Spinal cord (tissue), 10 donors: ENCODE measurements around the gene PASK. TPM values are rescaled to one million over a fixed set of nuclear protein-coding genes. Genes with fewer than 3 reads are reported as not detected.
"Not testable (repeated sequence)": the region's sequence is repeated elsewhere in the genome, so short reads cannot be mapped to it uniquely, and the experiment has no call there.

Experiments used
- DNase-seq, 6 donors: peaks; one replicate each; pipeline versions ENCODE4 v3.0.0 to v3.0.0-alpha.2; 2013 to 2015; ENCODE audit warnings: low spot score in 6 of 6, low read depth in 4 of 6
- H3K27ac ChIP-seq: one replicate; pipeline ENCODE4 v1.5.1; 2013; ENCODE audit warnings: low read depth, low read length, control low read depth
- H3K27me3 ChIP-seq: one replicate; pipeline ENCODE4 v1.6.1; 2013; ENCODE audit warnings: low read length; ENCODE audit not compliant: control insufficient read depth, insufficient read depth
- H3K36me3 ChIP-seq: one replicate; pipeline ENCODE4 v1.6.1; 2013; ENCODE audit warnings: low read length; ENCODE audit not compliant: control insufficient read depth, insufficient read depth
- H3K4me1 ChIP-seq: one replicate; pipeline ENCODE4 v1.6.1; 2013; ENCODE audit warnings: low read length; ENCODE audit not compliant: control insufficient read depth, insufficient read depth
- H3K4me3 ChIP-seq: one replicate; pipeline ENCODE4 v1.5.1; 2013; ENCODE audit warnings: low read depth, low read length, control low read depth
- H3K9me3 ChIP-seq: one replicate; pipeline ENCODE4 v1.6.1; 2013; ENCODE audit warnings: low read length; ENCODE audit not compliant: control insufficient read depth, insufficient read depth
- whole genome bisulfite sequencing: methylation state at CpG from one replicate; pipeline ENCODE4 v1.1.5; 2013; ENCODE audit warnings: missing lambda C conversion rate; ENCODE audit not compliant: insufficient coverage; 5-methylcytosine and 5-hydroxymethylcytosine counted together
- long read RNA-seq, 4 donors: transcript quantifications; one replicate each; lab custom pipeline, GENCODE V29; 2026
- polyA plus RNA-seq, 2 donors: library from polyadenylated mRNA; unstranded; fragments of 120-200 nt; gene quantifications; one replicate each; pipeline ENCODE4 v1.2.1, GENCODE V29; 2013; ENCODE audit not compliant: insufficient read length in 2 of 2
- total RNA-seq, 2 donors: library from RNA; depleted of rRNA in 1 of 2; stranded (reverse); fragments of 120-200 nt in 1 of 2; fragments of >200 nt in 1 of 2; gene quantifications; one replicate each; pipeline versions ENCODE4 v1.2.3 to v1.2.4, GENCODE V29; 2013 to 2014
- donor health status: healthy.

Gene PASK
- total RNA-seq (1 to 10 TPM; 8.6 to 9.0 TPM), polyA plus RNA-seq (10 to 100 TPM; 20.1 to 25.3 TPM)
- long read RNA-seq, donor 1, full-length matches to known transcripts = 2 of 2 reads
- long read RNA-seq, donor 1, partial matches to known transcripts = 0 of 2 reads
- long read RNA-seq, donor 1, other reads (novel, unspliced or antisense) = 0 of 2 reads
- long read RNA-seq, donor 2, full-length matches to known transcripts = 2 of 45 reads
- long read RNA-seq, donor 2, partial matches to known transcripts = 36 of 45 reads
- long read RNA-seq, donor 2, other reads (novel, unspliced or antisense) = 7 of 45 reads
- long read RNA-seq, donor 3, full-length matches to known transcripts = 1 of 23 reads
- long read RNA-seq, donor 3, partial matches to known transcripts = 6 of 23 reads
- long read RNA-seq, donor 3, other reads (novel, unspliced or antisense) = 16 of 23 reads
- long read RNA-seq, donor 4 = 0 reads

GRCh38 chr2:241148891-241149674 is at the start of gene PASK:
Gene PASK, minus strand, starts transcription at chr2:241149472. Its CDS starts 6,440 bp downstream, at chr2:241143032.
- H3K4me3 ChIP-seq = peak within 1 kb of the TSS; percentile 72
- H3K36me3 ChIP-seq = peaks cover 13% of the 10 kb centered on the region
- DNase-seq = peak; percentile 74 to 98 (median 90)
- no peaks in the 10 kb centered on the region for H3K27me3 ChIP-seq
- peaks cover 17% of the 10 kb centered on the region for H3K4me1 ChIP-seq
- WGBS = under 1% methylated on average over 88 of the region's 88 CpGs
- no peaks in the 10 kb centered on the region for H3K9me3 ChIP-seq
- H3K27ac ChIP-seq = peak within 1 kb of the TSS; percentile 33

- Histone ChIP-seq H3K27me3 (no peaks in the 10 kb centered on the region), H3K36me3 (no peaks in the 10 kb centered on the region), H3K4me3 (no peak overlapping the region), H3K9me3 (no peaks in the 10 kb centered on the region), H3K4me1 (peaks cover 3% of the 10 kb centered on the region), H3K27ac (no peak overlapping the region)
- no peak for DNase-seq
- WGBS = 78% methylated on average over 25 of the region's 27 CpGs
These were observed 49.4 kb upstream of the PASK start for GRCh38 chr2:241198381-241199279.

- DNase-seq = no peak
- Histone ChIP-seq H3K9me3 (no peaks in the 10 kb centered on the region), H3K4me3 (no peak overlapping the region), H3K36me3 (no peaks in the 10 kb centered on the region), H3K27ac (no peak overlapping the region), H3K4me1 (peaks cover 3% of the 10 kb centered on the region), H3K27me3 (no peaks in the 10 kb centered on the region)
- WGBS = 91% methylated on average over 5 of the region's 6 CpGs
These were observed 48.7 kb upstream of the PASK start for GRCh38 chr2:241197947-241198346.

- not testable (repeated sequence) for H3K27ac ChIP-seq, H3K9me3 ChIP-seq, H3K4me3 ChIP-seq, H3K4me1 ChIP-seq, DNase-seq, H3K36me3 ChIP-seq, H3K27me3 ChIP-seq
- WGBS = 98% methylated on average over 13 of the region's 14 CpGs
These were observed 48.0 kb upstream of the PASK start for GRCh38 chr2:241197246-241197645.

GRCh38 chr2:241195506-241196130 is 46.3 kb upstream of the PASK start:
- H3K27ac ChIP-seq = no peak overlapping the region
- no peaks in the 10 kb centered on the region for H3K27me3 ChIP-seq
- no peaks in the 10 kb centered on the region for H3K9me3 ChIP-seq
- H3K4me3 ChIP-seq = no peak overlapping the region
- DNase-seq = no peak
- H3K4me1 ChIP-seq = peaks cover 3% of the 10 kb centered on the region
- 89% methylated on average over 17 of the region's 18 CpGs for WGBS
- H3K36me3 ChIP-seq = no peaks in the 10 kb centered on the region

GRCh38 chr2:241194811-241195210 is 45.5 kb upstream of the PASK start:
- Histone ChIP-seq H3K9me3 (no peaks in the 10 kb centered on the region), H3K4me1 (peaks cover 3% of the 10 kb centered on the region), H3K27me3 (no peaks in the 10 kb centered on the region), H3K4me3 (no peak overlapping the region), H3K36me3 (no peaks in the 10 kb centered on the region), H3K27ac (no peak overlapping the region)
- no peak for DNase-seq
- WGBS = 72% methylated on average over 9 of the region's 9 CpGs

GRCh38 chr2:241193271-241193670 is 44.0 kb upstream of the PASK start:
- Histone ChIP-seq H3K4me3 (no peak overlapping the region), H3K36me3 (no peaks in the 10 kb centered on the region), H3K27ac (no peak overlapping the region), H3K27me3 (no peaks in the 10 kb centered on the region), H3K4me1 (peaks cover 7% of the 10 kb centered on the region), H3K9me3 (no peaks in the 10 kb centered on the region)
- WGBS = 92% methylated on average over 2 of the region's 8 CpGs
- no peak for DNase-seq

GRCh38 chr2:241191081-241191480 is 41.8 kb upstream of the PASK start:
- H3K27me3 ChIP-seq = no peaks in the 10 kb centered on the region
- H3K4me3 ChIP-seq = no peak overlapping the region
- DNase-seq = no peak
- no peaks in the 10 kb centered on the region for H3K36me3 ChIP-seq
- peaks cover 9% of the 10 kb centered on the region for H3K4me1 ChIP-seq
- H3K9me3 ChIP-seq = no peaks in the 10 kb centered on the region
- WGBS = 89% methylated on average over 5 of the region's 14 CpGs
- no peak overlapping the region for H3K27ac ChIP-seq
